Measurements from ENCODE around the gene CEBPZOS. TPM values are rescaled to one million over a fixed set of nuclear protein-coding genes. Genes with fewer than 3 reads are reported as not detected.
"Not testable (repeated sequence)": the region's sequence is repeated elsewhere in the genome, so short reads cannot be mapped to it uniquely, and the experiment has no call there.

The CEBPZOS gene
- total RNA-seq, 2 experiments from 2014 or later, result 38.0 to 42.7 TPM

- POLR2A ChIA-PET, result no interaction called here
- CTCF ChIA-PET, result no interaction called here
Measured at GRCh38 chr2:37188570-37188969, 7.7 kb upstream of the CEBPZOS start, which contains the start of gene SULT6B1. SULT6B1 (minus strand) TSS chr2:37188670; CDS start chr2:37188640, 30 bp downstream.

DNA sequence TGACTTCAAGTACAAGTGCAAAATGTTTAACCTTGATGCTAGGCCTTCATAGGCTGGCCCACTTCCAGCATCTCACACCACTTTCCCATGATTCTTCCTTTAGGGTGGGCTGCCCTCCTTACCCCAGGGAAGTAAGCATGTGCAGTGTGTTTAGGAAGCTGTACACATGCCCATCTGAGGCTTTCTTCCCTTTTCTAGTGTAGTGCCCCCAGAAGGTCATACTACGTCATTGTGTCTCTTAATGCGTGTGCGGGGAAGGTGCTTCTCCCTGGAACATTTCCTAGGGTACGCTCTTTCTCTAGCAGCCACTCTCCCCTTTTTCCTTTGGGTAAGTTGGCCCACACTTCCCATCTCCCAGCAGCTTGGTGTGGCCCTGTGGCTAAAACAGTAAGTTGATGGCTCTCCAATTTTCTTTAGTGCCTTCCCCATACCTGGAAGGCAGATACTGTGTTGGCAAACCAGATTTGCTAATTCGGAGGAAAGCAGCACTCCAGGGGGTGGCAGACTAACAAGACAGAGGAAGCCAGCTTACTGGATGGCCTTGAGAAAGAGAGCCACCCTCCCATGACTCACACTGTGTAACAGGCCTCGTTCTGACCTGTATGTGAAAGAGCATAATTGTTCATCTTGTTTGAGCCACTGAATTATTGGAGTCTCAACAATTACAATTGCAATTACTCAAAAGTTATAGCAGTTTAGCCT, 6.7 kb upstream of the CEBPZOS start:
- ChIA-PET CTCF (no interaction called here), POLR2A (no interaction called here)

DNA sequence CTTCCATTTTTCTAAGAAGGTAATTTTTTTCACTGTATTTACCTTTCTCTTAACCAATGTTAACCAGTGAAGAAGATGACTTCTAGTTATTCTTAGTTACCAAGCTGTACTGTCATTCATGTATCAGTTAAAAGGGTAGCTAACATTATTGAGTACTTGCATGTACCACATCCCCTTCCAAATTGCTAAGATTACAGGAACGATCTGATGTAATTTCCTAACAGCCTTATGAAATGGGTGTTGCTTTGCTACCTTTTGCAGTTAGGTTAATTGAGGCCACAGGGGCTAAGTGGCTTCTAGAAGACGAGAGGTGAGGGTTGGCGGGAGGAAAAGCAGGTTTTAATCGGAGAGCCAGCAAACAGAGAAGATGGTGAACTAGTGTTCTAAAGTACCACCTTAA, 6.0 kb upstream of the CEBPZOS start:
- CTCF ChIA-PET, result interaction anchor here (1.4 kb wide), 1 partner anchor 12 kb away, joined by 3 read pairs; no protein-coding TSS in a partner anchor
- POLR2A ChIA-PET, result no interaction called here

- ChIA-PET POLR2A (interaction anchor here (0.7 kb wide), 1 partner anchor 89 kb away, joined by 7 read pairs; no protein-coding TSS in a partner anchor), CTCF (interaction anchor here (1.4 kb wide), 1 partner anchor 13 kb away, joined by 3 read pairs; no protein-coding TSS in a partner anchor)
Measured at GRCh38 chr2:37191253-37191652, 5.0 kb upstream of the CEBPZOS start.

DNA sequence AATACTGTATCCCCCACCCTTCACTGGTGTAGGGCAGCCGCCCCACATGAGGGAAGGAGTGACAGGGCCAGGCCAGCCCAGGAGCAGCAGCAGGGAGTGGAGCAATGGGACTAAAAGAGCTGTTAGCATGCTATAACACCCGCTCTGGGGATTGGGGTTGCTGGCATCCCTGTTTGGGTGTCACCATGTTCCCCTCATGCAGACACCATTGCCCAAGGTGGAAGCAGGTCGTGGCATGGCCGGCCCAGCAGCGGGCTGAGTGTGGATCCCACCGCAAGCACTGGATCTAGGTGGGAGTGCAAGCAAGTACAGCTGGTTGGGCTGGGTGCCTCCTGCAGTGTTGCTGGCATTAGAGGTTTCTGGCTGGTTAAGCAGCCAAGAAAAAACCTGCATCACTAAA, 4.5 kb upstream of the CEBPZOS start:
- ChIA-PET POLR2A (no interaction called here), CTCF (interaction anchor here (1.4 kb wide), 1 partner anchor 13 kb away, joined by 3 read pairs; no protein-coding TSS in a partner anchor)

DNA sequence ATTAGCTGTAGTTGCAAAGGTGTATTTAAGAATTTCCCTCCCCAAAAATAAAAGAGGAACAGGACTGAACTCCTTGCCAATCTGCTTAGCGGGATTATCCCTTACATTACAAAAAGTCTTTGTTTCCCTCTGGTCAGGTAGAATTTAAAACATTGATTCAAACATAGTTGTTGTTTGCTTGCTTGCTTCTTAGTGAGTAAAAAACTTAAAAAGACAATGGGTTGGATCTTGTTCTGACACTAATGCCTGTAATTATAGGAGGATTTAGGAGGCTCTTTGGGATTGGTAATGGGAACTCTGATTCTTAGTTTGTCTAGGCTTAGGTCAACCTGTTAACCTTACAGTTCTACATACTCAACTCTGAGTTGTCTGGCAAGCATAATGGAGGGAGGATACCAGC, 3.7 kb upstream of the CEBPZOS start:
- CTCF ChIA-PET, result no interaction called here
- POLR2A ChIA-PET, result no interaction called here

GRCh38 chr2:37195862-37196319, 405 bp upstream of the CEBPZOS start:
- CTCF ChIA-PET, result interaction anchor here (1.2 kb wide), 1 partner anchor 24 kb away, joined by 3 read pairs; no protein-coding TSS in a partner anchor
- POLR2A ChIA-PET, result not testable (repeated sequence)

GRCh38 chr2:37198681-37199065, 2.4 kb downstream of the CEBPZOS start:
- CTCF ChIA-PET, result no interaction called here
- POLR2A ChIA-PET, result interaction anchor here (0.6 kb wide), 1 partner anchor 211 kb away, joined by 3 read pairs; no protein-coding TSS in a partner anchor

DNA sequence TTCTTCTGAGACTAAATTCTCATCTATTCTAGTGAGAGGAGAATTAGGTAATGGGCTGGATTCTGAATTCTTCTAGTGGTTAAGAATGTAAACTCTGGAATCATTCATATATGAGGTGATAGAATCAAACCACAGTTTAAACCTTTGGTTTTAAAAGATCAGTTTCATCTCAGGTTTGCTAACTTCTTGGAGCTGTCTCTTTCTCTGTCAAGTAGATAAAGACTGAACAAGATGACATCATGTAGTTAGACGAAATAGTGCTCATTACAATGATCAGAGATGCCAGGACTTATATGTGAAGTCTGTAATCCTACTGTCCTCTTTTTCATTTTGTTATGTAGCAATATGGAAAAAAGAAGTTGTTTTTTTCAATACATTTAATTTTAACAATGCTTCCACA, 4.9 kb downstream of the CEBPZOS start:
- ChIA-PET POLR2A (no interaction called here), CTCF (interaction anchor here (0.7 to 1.4 kb wide), 2 partner anchors 30 to 42 kb away, joined by 3 to 4 read pairs; partner anchors contain the start of genes CEBPZ and NDUFAF7)

GRCh38 chr2:37201766-37202165, 5.5 kb downstream of the CEBPZOS start:
- CTCF ChIA-PET, result interaction anchor here (1.4 kb wide), 1 partner anchor 30 kb away, joined by 4 read pairs; the partner anchor contains the start of genes CEBPZ and NDUFAF7
- POLR2A ChIA-PET, result no interaction called here

DNA sequence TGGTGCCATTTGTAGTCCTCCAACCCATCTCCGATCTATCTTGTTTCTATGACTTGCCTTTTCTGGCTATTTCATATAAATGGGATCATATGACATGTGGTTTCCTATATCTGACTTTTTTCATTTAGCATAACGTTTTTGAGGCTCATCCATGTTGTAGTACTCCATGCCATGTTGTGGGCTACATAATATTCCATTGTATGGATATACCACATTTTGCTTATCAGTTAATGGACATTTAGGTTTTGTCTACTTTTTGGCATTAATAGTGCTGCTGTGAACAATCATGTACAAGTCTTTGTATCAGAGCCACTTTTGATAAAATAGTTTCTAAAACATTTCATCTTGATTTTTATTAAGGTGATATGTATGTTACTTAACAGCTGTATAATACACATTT, 7.4 kb downstream of the CEBPZOS start:
- ChIA-PET CTCF (no interaction called here), POLR2A (no interaction called here)

DNA sequence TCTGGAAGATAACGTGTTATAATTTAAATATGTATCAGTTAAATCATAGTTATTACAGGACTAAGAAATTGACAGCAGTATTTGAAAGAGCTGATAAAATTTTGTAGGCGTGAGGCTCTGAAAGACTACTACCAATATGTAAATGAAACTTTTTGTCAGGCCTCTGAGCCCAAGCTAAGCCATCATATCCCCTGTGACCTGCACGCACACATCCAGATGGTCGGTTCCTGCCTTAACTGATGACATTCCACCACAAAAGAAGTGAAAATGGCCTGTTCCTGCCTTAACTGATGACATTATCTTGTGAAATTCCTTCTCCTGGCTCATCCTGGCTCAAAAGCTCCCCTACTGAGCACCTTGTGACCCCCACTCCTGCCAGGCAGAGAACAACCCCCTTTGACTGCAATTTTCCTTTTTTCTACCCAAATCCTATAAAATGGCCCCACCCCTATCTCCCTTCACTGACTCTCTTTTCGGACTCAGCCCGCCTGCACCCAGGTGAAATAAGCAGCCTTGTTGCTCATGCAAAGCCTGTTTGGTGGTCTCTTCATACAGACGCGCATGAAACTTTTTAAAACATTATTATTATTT, 8.9 kb downstream of the CEBPZOS start:
- CTCF ChIA-PET, result interaction anchor here (0.6 kb wide), 1 partner anchor 44 kb away, joined by 3 read pairs; no protein-coding TSS in a partner anchor
- POLR2A ChIA-PET, result not testable (repeated sequence)

DNA sequence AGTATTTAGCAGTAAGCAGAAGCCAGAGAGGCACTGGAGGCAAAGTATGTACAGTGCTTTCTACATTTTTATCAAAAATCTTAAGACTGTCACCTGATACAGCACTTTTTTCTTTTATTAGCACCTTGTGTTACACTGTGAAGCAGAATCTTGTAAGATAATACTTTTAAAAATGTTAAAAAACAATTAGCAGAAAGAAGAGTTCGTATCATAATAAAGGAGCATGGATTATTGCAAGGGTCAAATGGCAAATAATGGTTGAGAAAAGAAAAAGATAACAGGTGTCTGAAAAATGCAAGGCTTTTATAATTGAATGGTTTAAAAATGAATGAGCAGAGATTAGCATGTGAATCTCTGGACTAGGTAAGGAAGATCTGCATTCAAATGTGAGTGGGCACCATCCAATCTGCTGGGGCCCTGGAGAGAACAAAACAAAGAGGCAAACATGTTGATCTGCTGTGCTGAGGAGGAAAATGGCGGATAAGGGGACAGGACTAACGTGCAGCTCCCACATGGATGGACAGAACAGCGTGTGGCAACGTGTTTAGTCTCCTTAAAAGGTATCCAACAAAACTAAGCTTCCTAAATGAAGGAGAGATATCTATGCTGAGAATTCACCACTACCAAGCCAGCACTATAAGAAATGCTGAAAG, 9.5 kb downstream of the CEBPZOS start:
- ChIA-PET POLR2A (interaction anchor here (0.6 kb wide), 1 partner anchor 121 kb away, joined by 4 read pairs; the partner anchor contains the start of genes GPATCH11 and HEATR5B), CTCF (no interaction called here)

- CTCF ChIA-PET, result not testable (repeated sequence)
- POLR2A ChIA-PET, result interaction anchor here (0.6 kb wide), 1 partner anchor 122 kb away, joined by 4 read pairs; the partner anchor contains the start of genes GPATCH11 and HEATR5B
Measured at GRCh38 chr2:37206760-37207159, 10.5 kb downstream of the CEBPZOS start.

- ChIA-PET CTCF (no interaction called here), POLR2A (interaction anchor here (0.8 kb wide), 1 partner anchor 9 kb away, joined by 4 read pairs; no protein-coding TSS in a partner anchor)
Measured at GRCh38 chr2:37211212-37211611, 14.9 kb downstream of the CEBPZOS start.

DNA sequence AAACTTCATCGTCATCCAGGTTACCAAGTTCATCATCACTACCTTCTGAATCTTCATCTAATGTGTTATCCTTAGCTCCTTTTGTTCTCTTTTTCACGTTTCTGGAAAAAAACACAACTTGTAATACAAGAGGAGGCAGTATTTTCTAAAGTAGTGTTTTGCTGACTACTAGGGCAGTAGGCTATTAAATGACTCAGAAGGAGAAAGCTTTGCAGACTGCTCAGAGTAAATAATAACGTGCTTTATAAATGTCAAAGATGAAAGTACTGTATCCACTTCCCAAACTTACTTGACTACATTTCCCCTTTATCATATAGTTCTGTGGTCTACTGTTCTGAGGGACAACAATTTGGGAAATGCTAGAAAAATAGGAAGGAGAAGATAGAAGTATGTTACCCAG, 15.6 kb downstream of the CEBPZOS start:
- CTCF ChIA-PET, result no interaction called here

DNA sequence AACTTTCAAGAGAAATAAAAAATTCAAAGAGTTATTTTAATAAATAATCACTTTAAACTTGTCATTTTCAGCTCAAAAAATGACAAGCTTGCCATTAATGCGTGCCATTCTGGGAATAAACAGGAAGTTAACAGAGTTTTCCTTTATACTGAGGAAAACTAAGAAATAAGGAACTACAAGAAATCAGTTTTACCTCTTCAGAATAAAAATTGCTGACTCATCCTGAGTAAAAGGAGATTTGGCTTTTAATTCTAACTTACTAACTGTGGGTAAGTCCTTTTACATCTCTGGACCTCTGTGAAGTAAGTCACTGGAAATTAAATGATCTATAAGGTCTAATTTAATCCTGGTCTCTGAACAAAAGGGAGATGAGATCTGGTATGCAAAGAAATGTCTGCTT, 19.0 kb downstream of the CEBPZOS start:
- ChIA-PET POLR2A (no interaction called here), CTCF (interaction anchor here (1.5 kb wide), 1 partner anchor 17 kb away, joined by 4 read pairs; the partner anchor contains the start of genes CEBPZ and NDUFAF7)

More for the DNA sequence above, 15.6 kb downstream of the CEBPZOS start:
- POLR2A ChIA-PET, result interaction anchor here (0.8 kb wide), 1 partner anchor 9 kb away, joined by 4 read pairs; no protein-coding TSS in a partner anchor

DNA sequence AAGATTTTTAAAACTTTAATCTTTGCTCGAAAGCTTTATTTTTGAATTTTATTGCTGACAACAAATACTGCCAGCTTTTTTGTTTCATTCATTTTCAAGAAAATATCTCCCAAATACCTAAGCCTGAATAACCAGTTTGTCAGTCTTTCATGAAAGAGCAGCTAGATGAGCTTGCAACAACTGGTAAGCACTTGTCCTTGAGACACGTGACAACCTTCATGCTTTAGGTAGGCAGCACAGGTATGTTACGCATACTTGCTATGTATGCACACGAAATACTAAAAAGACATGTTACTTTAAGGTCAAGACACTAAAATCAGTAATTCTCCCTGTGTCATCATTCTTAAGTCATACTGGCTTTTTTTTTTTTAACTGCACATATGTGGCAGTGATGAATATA, 22.8 kb downstream of the CEBPZOS start:
- ChIA-PET CTCF (no interaction called here), POLR2A (interaction anchor here (0.8 kb wide), 1 partner anchor 22 kb away, joined by 4 read pairs; the partner anchor contains the start of gene CEBPZOS)

DNA sequence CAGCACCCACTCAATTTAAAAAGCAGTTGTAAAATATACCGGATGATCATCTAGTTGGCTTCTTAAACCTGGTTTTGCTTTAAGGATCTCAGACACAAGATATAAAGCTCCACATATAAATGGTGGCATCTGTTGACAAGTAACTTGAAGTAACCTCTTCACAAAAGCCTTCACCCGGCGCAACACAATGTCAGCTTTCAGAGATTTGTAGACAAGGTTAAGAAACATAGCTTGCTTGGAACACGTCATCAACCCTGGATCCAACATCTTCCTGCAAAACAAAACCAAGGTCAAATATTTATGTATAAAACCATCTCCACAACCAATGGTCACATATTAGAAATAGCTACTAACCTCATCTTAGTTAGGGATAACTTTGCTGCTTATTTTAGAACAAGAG, 26.8 kb downstream of the CEBPZOS start:
- POLR2A ChIA-PET, result interaction anchor here (0.6 kb wide), 1 partner anchor 29 kb away, joined by 3 read pairs; no protein-coding TSS in a partner anchor
- CTCF ChIA-PET, result interaction anchor here (1.3 kb wide), 1 partner anchor 9 kb away, joined by 3 read pairs; the partner anchor contains the start of genes CEBPZ and NDUFAF7

GRCh38 chr2:37224063-37224462, 27.8 kb downstream of the CEBPZOS start:
- ChIA-PET CTCF (no interaction called here), POLR2A (no interaction called here)

Data from activated CD8-positive, alpha-beta memory T cell treated with anti-CD3 and anti-CD28 coated beads for 36 hours (primary cell).